ENCODE measurements around the gene FOXS1.

DNA sequence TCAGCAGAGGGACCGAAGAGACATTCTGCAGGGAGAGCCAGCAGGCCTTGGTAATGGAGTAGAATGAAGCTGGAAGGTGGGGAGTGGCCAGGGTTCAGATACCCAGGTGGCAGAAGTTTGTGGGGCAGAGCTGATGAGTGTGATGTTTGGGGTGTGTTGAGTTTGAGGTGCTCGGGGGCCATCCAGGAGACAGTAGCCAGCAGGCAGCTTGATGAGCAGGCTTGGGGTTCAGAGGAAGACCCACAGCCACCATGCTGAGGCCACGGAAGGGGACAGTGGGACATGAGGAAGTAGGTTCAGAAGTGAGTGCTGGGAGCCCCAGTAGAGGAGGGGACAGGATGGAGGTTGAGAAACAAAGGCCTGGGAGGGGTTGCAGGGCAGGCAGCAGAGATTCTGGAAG is 11.1 kb upstream of the FOXS1 start:
- TF ChIP-seq, protein P1, sequence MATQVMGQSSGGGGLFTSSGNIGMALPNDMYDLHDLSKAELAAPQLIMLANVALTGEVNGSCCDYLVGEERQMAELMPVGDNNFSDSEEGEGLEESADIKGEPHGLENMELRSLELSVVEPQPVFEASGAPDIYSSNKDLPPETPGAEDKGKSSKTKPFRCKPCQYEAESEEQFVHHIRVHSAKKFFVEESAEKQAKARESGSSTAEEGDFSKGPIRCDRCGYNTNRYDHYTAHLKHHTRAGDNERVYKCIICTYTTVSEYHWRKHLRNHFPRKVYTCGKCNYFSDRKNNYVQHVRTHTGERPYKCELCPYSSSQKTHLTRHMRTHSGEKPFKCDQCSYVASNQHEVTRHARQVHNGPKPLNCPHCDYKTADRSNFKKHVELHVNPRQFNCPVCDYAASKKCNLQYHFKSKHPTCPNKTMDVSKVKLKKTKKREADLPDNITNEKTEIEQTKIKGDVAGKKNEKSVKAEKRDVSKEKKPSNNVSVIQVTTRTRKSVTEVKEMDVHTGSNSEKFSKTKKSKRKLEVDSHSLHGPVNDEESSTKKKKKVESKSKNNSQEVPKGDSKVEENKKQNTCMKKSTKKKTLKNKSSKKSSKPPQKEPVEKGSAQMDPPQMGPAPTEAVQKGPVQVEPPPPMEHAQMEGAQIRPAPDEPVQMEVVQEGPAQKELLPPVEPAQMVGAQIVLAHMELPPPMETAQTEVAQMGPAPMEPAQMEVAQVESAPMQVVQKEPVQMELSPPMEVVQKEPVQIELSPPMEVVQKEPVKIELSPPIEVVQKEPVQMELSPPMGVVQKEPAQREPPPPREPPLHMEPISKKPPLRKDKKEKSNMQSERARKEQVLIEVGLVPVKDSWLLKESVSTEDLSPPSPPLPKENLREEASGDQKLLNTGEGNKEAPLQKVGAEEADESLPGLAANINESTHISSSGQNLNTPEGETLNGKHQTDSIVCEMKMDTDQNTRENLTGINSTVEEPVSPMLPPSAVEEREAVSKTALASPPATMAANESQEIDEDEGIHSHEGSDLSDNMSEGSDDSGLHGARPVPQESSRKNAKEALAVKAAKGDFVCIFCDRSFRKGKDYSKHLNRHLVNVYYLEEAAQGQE (IDR thresholded peaks at IDR 0.05; ENCODE audit: insufficient replicate concordance, low read depth), result no peak
- TF ChIP-seq CTCF (IDR thresholded peaks at IDR 0.05; ENCODE audit: insufficient read depth, low read length), result no peak
- TF ChIP-seq POLR2AphosphoS5 (IDR thresholded peaks at IDR 0.05; ENCODE audit: low read depth), result no peak
- no peak for TF ChIP-seq GABPA (IDR thresholded peaks at IDR 0.05; ENCODE audit: low read depth)
